Erythroblast (primary cell): ENCODE results near the gene LAMA4.

Experiments used
- GATA1 ChIP-seq: IDR thresholded peaks from 2 replicates; pipeline ENCODE4 v1.6.1; 2011; ENCODE audit warnings: low read depth, mild to moderate bottlenecking, control low read depth, low read length, moderate library complexity
- POLR2A ChIP-seq: IDR thresholded peaks from 2 replicates; pipeline ENCODE4 v1.6.1; 2011; ENCODE audit warnings: mild to moderate bottlenecking, low read length

DNA sequence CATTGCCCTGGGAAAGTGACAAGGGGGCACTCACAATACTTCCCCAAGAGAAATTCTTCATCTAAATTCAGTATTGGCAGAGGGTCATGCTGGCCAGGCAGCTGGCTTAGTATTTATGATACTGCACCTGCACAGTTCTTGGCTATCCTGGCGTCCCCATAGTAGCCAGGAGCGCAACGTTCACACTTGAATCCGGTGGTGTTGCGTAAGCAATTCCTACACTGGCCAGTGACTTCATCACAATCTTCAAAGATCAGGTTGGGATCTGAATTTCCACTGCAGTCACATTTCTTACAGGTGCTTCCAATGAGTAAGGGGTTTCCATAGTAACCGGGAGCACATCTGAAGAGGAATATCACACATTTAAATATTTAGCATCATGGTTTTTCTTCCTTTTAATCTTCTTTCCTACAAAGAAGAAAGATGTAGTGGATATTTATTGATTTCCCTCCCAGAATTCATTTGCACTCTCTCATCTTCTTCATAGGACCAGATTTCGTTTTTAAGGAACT, 62.8 kb downstream of the LAMA4 start:
- TF ChIP-seq POLR2A (no peak), GATA1 (no peak)
